ENCODE results near the gene SPEN. TPM values are rescaled to one million over a fixed set of nuclear protein-coding genes. Genes with fewer than 3 reads are reported as not detected.

Gene SPEN
- total RNA-seq, 1 experiment from 2014 or later = 48.3 TPM

- DNase-seq = no peak
- peaks cover 3% of the 10 kb centered on the region for H3K4me1 Mint-ChIP-seq (ENCODE audit: low read depth, unreplicated experiment)
- H3K27me3 Mint-ChIP-seq (ENCODE audit: unreplicated experiment) = no peaks in the 10 kb centered on the region
- CTCF ChIA-PET = interaction anchor here (0.7 kb wide), 1 partner anchor 508 kb away, joined by 3 read pairs; no protein-coding TSS in a partner anchor
- no peak overlapping the region for H3K27ac Mint-ChIP-seq (ENCODE audit: unreplicated experiment)
- H3K9me3 Mint-ChIP-seq (ENCODE audit: low read depth, unreplicated experiment) = peaks cover 3% of the 10 kb centered on the region
- intact Hi-C loops (cut with micrococcal nuclease; ENCODE audit: unreplicated experiment) = no loop called here
- H3K36me3 Mint-ChIP-seq (ENCODE audit: insufficient read depth, unreplicated experiment) = peaks cover under 1% of the 10 kb centered on the region
- no peak for TF ChIP-seq CTCF (IDR thresholded peaks at IDR 0.05; ENCODE audit: unreplicated experiment)
- no peak overlapping the region for H3K4me3 Mint-ChIP-seq (ENCODE audit: low read depth, unreplicated experiment)
- no TSS peak for BruUV-seq (replicated peaks)
These were observed 134.2 kb downstream of the SPEN start for GRCh38 chr1:15981679-15982078.

GRCh38 chr1:15983275-15983674, 135.8 kb downstream of the SPEN start:
- no TSS peak for BruUV-seq (replicated peaks)

DNA sequence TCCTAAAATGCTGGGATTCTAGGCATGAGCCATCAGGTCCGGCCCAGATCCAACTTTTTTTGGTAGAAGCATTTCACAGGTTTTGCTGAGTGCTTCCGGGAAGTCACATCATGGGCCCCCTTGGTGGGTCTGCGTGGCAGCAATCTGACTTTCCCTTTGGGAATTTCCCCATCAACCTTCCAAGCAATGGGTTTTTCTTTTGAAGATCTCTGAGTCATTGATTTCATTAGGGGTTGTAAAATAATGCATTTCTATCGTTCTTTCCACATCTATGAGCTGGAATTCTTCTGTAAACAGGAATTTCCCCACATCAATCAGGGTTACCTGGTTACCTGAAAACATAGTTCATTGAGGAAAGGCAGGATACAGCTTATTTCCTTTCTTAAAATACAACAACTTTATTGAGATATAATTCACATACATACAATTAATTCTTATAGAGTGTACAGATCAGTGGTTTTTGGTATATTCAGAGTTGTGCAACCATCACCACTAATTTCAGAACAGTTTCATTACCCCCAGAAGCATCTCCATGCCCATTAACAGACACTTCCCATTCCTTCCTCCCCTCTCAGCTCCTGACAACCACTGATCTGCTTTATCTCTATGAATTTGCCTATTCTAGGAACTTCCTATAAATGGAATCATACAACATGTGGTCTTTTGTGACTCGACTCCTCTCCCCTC, 138.2 kb downstream of the SPEN start:
- H3K27me3 Mint-ChIP-seq (ENCODE audit: unreplicated experiment) = peaks cover 26% of the 10 kb centered on the region
- H3K4me3 Mint-ChIP-seq (ENCODE audit: low read depth, unreplicated experiment) = no peak overlapping the region
- no peak for TF ChIP-seq CTCF (IDR thresholded peaks at IDR 0.05; ENCODE audit: unreplicated experiment)
- no peak for DNase-seq
- H3K9me3 Mint-ChIP-seq (ENCODE audit: low read depth, unreplicated experiment) = peaks cover 3% of the 10 kb centered on the region
- no peaks in the 10 kb centered on the region for H3K36me3 Mint-ChIP-seq (ENCODE audit: insufficient read depth, unreplicated experiment)
- BruUV-seq (replicated peaks) = no TSS peak
- intact Hi-C loops (cut with micrococcal nuclease; ENCODE audit: unreplicated experiment) = no loop called here
- CTCF ChIA-PET = interaction anchor here (1.4 kb wide), 1 partner anchor 9 kb away, joined by 6 read pairs; the partner anchor contains the start of gene ZBTB17
- H3K4me1 Mint-ChIP-seq (ENCODE audit: low read depth, unreplicated experiment) = no peaks in the 10 kb centered on the region
- H3K27ac Mint-ChIP-seq (ENCODE audit: unreplicated experiment) = no peak overlapping the region

More at GRCh38 chr1:15983275-15983674, 135.8 kb downstream of the SPEN start:
- DNase-seq = no peak
- Mint-ChIP-seq H3K27ac (ENCODE audit: unreplicated experiment) (no peak overlapping the region), H3K36me3 (ENCODE audit: insufficient read depth, unreplicated experiment) (no peaks in the 10 kb centered on the region), H3K4me3 (ENCODE audit: low read depth, unreplicated experiment) (no peak overlapping the region), H3K27me3 (ENCODE audit: unreplicated experiment) (peaks cover under 1% of the 10 kb centered on the region), H3K9me3 (ENCODE audit: low read depth, unreplicated experiment) (peaks cover 3% of the 10 kb centered on the region), H3K4me1 (ENCODE audit: low read depth, unreplicated experiment) (no peaks in the 10 kb centered on the region)
- TF ChIP-seq CTCF (IDR thresholded peaks at IDR 0.05; ENCODE audit: unreplicated experiment) = no peak
- CTCF ChIA-PET = no interaction called here
- intact Hi-C loops (cut with micrococcal nuclease; ENCODE audit: unreplicated experiment) = no loop called here

- Mint-ChIP-seq H3K36me3 (ENCODE audit: insufficient read depth, unreplicated experiment) (no peaks in the 10 kb centered on the region), H3K4me3 (ENCODE audit: low read depth, unreplicated experiment) (no peak overlapping the region), H3K4me1 (ENCODE audit: low read depth, unreplicated experiment) (no peaks in the 10 kb centered on the region), H3K27me3 (ENCODE audit: unreplicated experiment) (peaks cover 26% of the 10 kb centered on the region), H3K9me3 (ENCODE audit: low read depth, unreplicated experiment) (no peaks in the 10 kb centered on the region), H3K27ac (ENCODE audit: unreplicated experiment) (no peak overlapping the region)
- CTCF ChIA-PET = no interaction called here
- intact Hi-C loops (cut with micrococcal nuclease; ENCODE audit: unreplicated experiment) = no loop called here
- no TSS peak for BruUV-seq (replicated peaks)
- no peak for DNase-seq
- no peak for TF ChIP-seq CTCF (IDR thresholded peaks at IDR 0.05; ENCODE audit: unreplicated experiment)
These were observed 141.6 kb downstream of the SPEN start for GRCh38 chr1:15988856-15989736.
